K562 (cell line): ENCODE measurements around the gene ANKRD23. TPM values are rescaled to one million over a fixed set of nuclear protein-coding genes. Genes with fewer than 3 reads are reported as not detected.

Experiments
- BHLHE40 ChIP-seq: IDR thresholded peaks from 2 replicates; pipeline ENCODE4 v1.6.1; 2011; ENCODE audit warnings: low read length, improper control_type of control experiment
- C11orf30 ChIP-seq: fragments of 450-650 bp; IDR thresholded peaks from 2 replicates; pipeline ENCODE4 v1.6.1; 2016; ENCODE audit warnings: low read depth, mild to moderate bottlenecking
- CC2D1A ChIP-seq: fragments of 450-650 bp; IDR thresholded peaks from 2 replicates; pipeline ENCODE4 v1.6.1; 2017; ENCODE audit warnings: mild to moderate bottlenecking
- E2F1 ChIP-seq: sonication (generic); formaldehyde crosslinking; IDR thresholded peaks from 2 replicates; pipeline ENCODE4 v1.8.1; 2023; ENCODE audit warnings: mild to moderate bottlenecking, missing genetic modification reagents, moderate library complexity
- EZH2 ChIP-seq: IDR thresholded peaks from 2 replicates; pipeline ENCODE4 v1.6.1; 2012; ENCODE audit warnings: low read depth, mild to moderate bottlenecking, inconsistent platforms, low read length, borderline replicate concordance
- FIP1L1 ChIP-seq: fragments of 200-400 bp; formaldehyde crosslinking; IDR thresholded peaks from 2 replicates; pipeline ENCODE4 v1.6.1; 2018; ENCODE audit warnings: mild to moderate bottlenecking, low read depth, low read length; ENCODE audit not compliant: poor library complexity, severe bottlenecking
- GTF2E2 ChIP-seq: fragments of 200-800 bp; sonication (Bioruptor generic); IDR thresholded peaks from 2 replicates; pipeline ENCODE4 v1.6.1; 2016; ENCODE audit warnings: missing genetic modification characterization, missing compliant biosample characterization
- HES1 ChIP-seq: fragments of 450-650 bp; IDR thresholded peaks from 2 replicates; pipeline ENCODE4 v1.6.1; 2016; ENCODE audit warnings: low read depth, mild to moderate bottlenecking, moderate library complexity
- KDM1A ChIP-seq, 2 experiments: fragments of 450-650 bp; IDR thresholded peaks; 2 replicates each; pipeline ENCODE4 v1.6.1; 2016; ENCODE audit warnings: mild to moderate bottlenecking in 2 of 2
- MAZ ChIP-seq, 2 experiments: fragments of 450-650 bp in 1 of 2; sonication (generic) in 1 of 2; formaldehyde crosslinking; IDR thresholded peaks in 1 of 2; conservative IDR thresholded peaks in 1 of 2; 2 replicates each; pipeline versions ENCODE4 v1.4.0 to v1.5.0; 2020; ENCODE audit warnings: mild to moderate bottlenecking in 1 of 2, missing genetic modification reagents in 1 of 2
- MYNN ChIP-seq, 2 experiments: sonication (generic); formaldehyde crosslinking in 1 of 2; IDR thresholded peaks; 2 replicates each; pipeline versions ENCODE4 v1.5.0 to v1.6.1; 2016 to 2020; ENCODE audit warnings: antibody characterized with exemption in 1 of 2, missing genetic modification reagents in 1 of 2
- NEUROD1 ChIP-seq: fragments of 150-350 bp; IDR thresholded peaks from 2 replicates; pipeline ENCODE4 v1.6.1; 2014; ENCODE audit warnings: borderline replicate concordance, low read length, low read depth; ENCODE audit not compliant: partially characterized antibody
- NFATC3 ChIP-seq: fragments of 450-650 bp; IDR thresholded peaks from 2 replicates; pipeline ENCODE4 v1.6.1; 2017; ENCODE audit warnings: mild to moderate bottlenecking
- NFIC ChIP-seq: fragments of 450-650 bp; IDR thresholded peaks from 2 replicates; pipeline ENCODE4 v1.6.1; 2017; ENCODE audit warnings: mild to moderate bottlenecking, inconsistent platforms
- NR2C2 ChIP-seq, 2 experiments: fragments of 200-800 bp in 1 of 2; sonication (Bioruptor generic) in 1 of 2; sonication (generic) in 1 of 2; formaldehyde crosslinking in 1 of 2; IDR thresholded peaks; 2 replicates each; pipeline versions ENCODE4 v1.6.1 to v1.8.0; 2016 to 2022; ENCODE audit warnings: mild to moderate bottlenecking in 1 of 2, missing compliant biosample characterization in 1 of 2, missing genetic modification characterization in 1 of 2, missing genetic modification reagents in 1 of 2
- NR2F6 ChIP-seq: fragments of 450-650 bp; formaldehyde crosslinking; IDR thresholded peaks from 2 replicates; pipeline ENCODE4 v1.4.0; 2020; ENCODE audit warnings: mild to moderate bottlenecking
- PATZ1 ChIP-seq: fragments of 250-450 bp; sonication (Bioruptor Pico); IDR thresholded peaks from 2 replicates; pipeline ENCODE4 v1.5.0; 2020; ENCODE audit warnings: mild to moderate bottlenecking, borderline replicate concordance
- PKNOX1 ChIP-seq: fragments of 450-650 bp; IDR thresholded peaks from 2 replicates; pipeline ENCODE4 v1.6.1; 2016
- PTTG1 ChIP-seq: fragments of 450-650 bp; IDR thresholded peaks from 2 replicates; pipeline ENCODE4 v1.6.1; 2016; ENCODE audit warnings: low read depth, mild to moderate bottlenecking, missing genetic modification characterization, missing compliant biosample characterization
- RNF2 ChIP-seq: sonication (generic); IDR thresholded peaks from 2 replicates; pipeline ENCODE4 v1.6.1; 2016
- TAF7 ChIP-seq: fragments of 450-650 bp; IDR thresholded peaks from 2 replicates; pipeline ENCODE4 v1.6.1; 2016; ENCODE audit warnings: missing genetic modification characterization, missing compliant biosample characterization
- ZNF124 ChIP-seq: sonication (generic); formaldehyde crosslinking; IDR thresholded peaks from 2 replicates; pipeline ENCODE4 v1.8.1; 2022; ENCODE audit warnings: missing genetic modification reagents
- ZNF324 ChIP-seq: fragments of 250-450 bp; sonication (Bioruptor Pico); IDR thresholded peaks from 2 replicates; pipeline ENCODE4 v1.4.0; 2020; ENCODE audit warnings: mild to moderate bottlenecking
- ZNF445 ChIP-seq: fragments of 250-450 bp; sonication (Bioruptor Pico); IDR thresholded peaks from 2 replicates; pipeline ENCODE4 v1.4.0; 2020; ENCODE audit warnings: low read depth, mild to moderate bottlenecking, moderate library complexity
- ZNF699 ChIP-seq: fragments of 250-450 bp; sonication (Bioruptor Pico); IDR thresholded peaks from 2 replicates; pipeline ENCODE4 v1.8.0; 2021; ENCODE audit warnings: mild to moderate bottlenecking, moderate library complexity; ENCODE audit not compliant: insufficient replicate concordance
- polyA plus RNA-seq, 8 experiments: library from polyadenylated mRNA; depleted of rRNA in 4 of 8; stranded (reverse) in 5 of 8; unstranded in 3 of 8; fragments of >200 nt; fragmentation: Nextera tagmentation in 2 of 8; fragmentation: Illumina TruSeq in 1 of 8; extraction: Ambion mirVana in 2 of 8; extraction: Trizol in 1 of 8; gene quantifications; 2 replicates each; pipeline versions ENCODE4 v1.2.1 to v1.2.3, GENCODE V29; 2011 to 2014; ENCODE audit warnings: inconsistent platforms in 1 of 8, missing spikeins in 1 of 8
- total RNA-seq, 7 experiments: library from RNA; depleted of rRNA in 6 of 7; stranded (reverse); fragments of >200 nt in 6 of 7; fragmentation: Illumina TruSeq in 2 of 7; extraction: Trizol in 2 of 7; gene quantifications; 2 replicates each; pipeline versions ENCODE4 v1.2.1 to v1.2.3, GENCODE V29; 2011 to 2021; ENCODE audit warnings: low replicate concordance in 1 of 7

ANKRD23 gene
- total and polyA plus RNA-seq, 9 of the 15 experiments (the other 6 are each of a cell fraction or from before 2014, with no cell fraction given): 0.32 to 4.8 (median 2.8) TPM

GRCh38 chr2:96872591-96873349 is 28.9 kb upstream of the ANKRD23 start (continued):
- TF ChIP-seq NEUROD1 (no peak), ZNF324 (CRISPR knock-in tag) (no peak), NFATC3 (no peak), C11orf30 (no peak), NFIC (no peak), MAZ (CRISPR knock-in tag; conservative IDR thresholded peaks at IDR 0.05 in 1 of 2, IDR thresholded peaks at IDR 0.05 in 1 of 2) (peak in 1 of 2 experiments; percentile 51; a peak in 2 of 4 replicates), ZNF445 (CRISPR knock-in tag) (no peak), ZNF124 (CRISPR knock-in tag) (no peak), BHLHE40 (no peak), NR2C2 (CRISPR knock-in tag; IDR thresholded peaks at IDR 0.05) (no peak), NR2C2 (tag; IDR thresholded peaks at IDR 0.05) (no peak), NR2F6 (no peak), ZNF699 (no peak), PTTG1 (tag) (no peak), FIP1L1 (no peak), CC2D1A (no peak), TAF7 (tag) (no peak), E2F1 (CRISPR knock-in tag) (no peak), PKNOX1 (no peak), KDM1A (IDR thresholded peaks at IDR 0.05) (peak in 1 of 2 experiments; percentile 70; a peak in 3 of 4 replicates), PATZ1 (CRISPR knock-in tag) (no peak), RNF2 (no peak), MYNN (IDR thresholded peaks at IDR 0.05) (no peak; the same call in 1 of the 2 replicates), MYNN (CRISPR knock-in tag; IDR thresholded peaks at IDR 0.05) (no peak), GTF2E2 (tag) (no peak), EZH2 (no peak), HES1 (no peak)
